Anterior cingulate cortex (tissue), 58 donors: ENCODE data around the gene WDR45B.

Source experiments
- DNase-seq, 58 donors: peaks; one replicate each; lab custom pipeline; 2025; lab: John Stamatoyannopoulos, UW

Gene WDR45B

GRCh38 chr17:82636626-82637598 is 11.3 kb downstream of the WDR45B start:
- no peak for DNase-seq

- DNase-seq = no peak
These were observed 14.9 kb downstream of the WDR45B start for GRCh38 chr17:82633343-82633742.

GRCh38 chr17:82632451-82632850 is 15.8 kb downstream of the WDR45B start:
- DNase-seq = no peak

- no peak for DNase-seq
These were observed 16.7 kb downstream of the WDR45B start for GRCh38 chr17:82631544-82631943.

- no peak for DNase-seq
These were observed 18.0 kb downstream of the WDR45B start for GRCh38 chr17:82630212-82630611.

GRCh38 chr17:82629748-82630147 is 18.5 kb downstream of the WDR45B start:
- no peak for DNase-seq

GRCh38 chr17:82627405-82627804 is 20.8 kb downstream of the WDR45B start:
- no peak for DNase-seq

GRCh38 chr17:82623707-82624106 is 24.5 kb downstream of the WDR45B start:
- DNase-seq = no peak

- DNase-seq = no peak
These were observed 28.6 kb downstream of the WDR45B start for GRCh38 chr17:82619641-82620040.

- no peak for DNase-seq
These were observed 29.0 kb downstream of the WDR45B start for GRCh38 chr17:82619211-82619610.

GRCh38 chr17:82616021-82616711 is 32.1 kb downstream of the WDR45B start:
- DNase-seq = no peak

- DNase-seq = no peak
These were observed 32.9 kb downstream of the WDR45B start for GRCh38 chr17:82615084-82616020.

GRCh38 chr17:82614095-82614631 is 34.1 kb downstream of the WDR45B start:
- no peak for DNase-seq

- DNase-seq = peak in 1 of 58 donors; percentile 31
These were observed 34.8 kb downstream of the WDR45B start for GRCh38 chr17:82613283-82614094.

- peak in 3 of 58 donors; percentile 9 to 25 (median 17) for DNase-seq
These were observed 36.8 kb downstream of the WDR45B start for GRCh38 chr17:82611140-82612058.

GRCh38 chr17:82609655-82610054 is 38.6 kb downstream of the WDR45B start:
- DNase-seq = no peak

GRCh38 chr17:82608816-82609215 is 39.4 kb downstream of the WDR45B start:
- peak in 1 of 58 donors; percentile 31 for DNase-seq

- no peak for DNase-seq
These were observed 42.2 kb downstream of the WDR45B start for GRCh38 chr17:82605939-82606600.
